NCI-H1436 (cell line): ENCODE data around the gene RAB40C.
A peak's percentile ranks its signal among the peaks of the same experiment; 100 is the strongest.

Experiments
- DNase-seq: peaks from one replicate; lab custom pipeline; 2025; lab: John Stamatoyannopoulos, UW

Gene RAB40C

DNA sequence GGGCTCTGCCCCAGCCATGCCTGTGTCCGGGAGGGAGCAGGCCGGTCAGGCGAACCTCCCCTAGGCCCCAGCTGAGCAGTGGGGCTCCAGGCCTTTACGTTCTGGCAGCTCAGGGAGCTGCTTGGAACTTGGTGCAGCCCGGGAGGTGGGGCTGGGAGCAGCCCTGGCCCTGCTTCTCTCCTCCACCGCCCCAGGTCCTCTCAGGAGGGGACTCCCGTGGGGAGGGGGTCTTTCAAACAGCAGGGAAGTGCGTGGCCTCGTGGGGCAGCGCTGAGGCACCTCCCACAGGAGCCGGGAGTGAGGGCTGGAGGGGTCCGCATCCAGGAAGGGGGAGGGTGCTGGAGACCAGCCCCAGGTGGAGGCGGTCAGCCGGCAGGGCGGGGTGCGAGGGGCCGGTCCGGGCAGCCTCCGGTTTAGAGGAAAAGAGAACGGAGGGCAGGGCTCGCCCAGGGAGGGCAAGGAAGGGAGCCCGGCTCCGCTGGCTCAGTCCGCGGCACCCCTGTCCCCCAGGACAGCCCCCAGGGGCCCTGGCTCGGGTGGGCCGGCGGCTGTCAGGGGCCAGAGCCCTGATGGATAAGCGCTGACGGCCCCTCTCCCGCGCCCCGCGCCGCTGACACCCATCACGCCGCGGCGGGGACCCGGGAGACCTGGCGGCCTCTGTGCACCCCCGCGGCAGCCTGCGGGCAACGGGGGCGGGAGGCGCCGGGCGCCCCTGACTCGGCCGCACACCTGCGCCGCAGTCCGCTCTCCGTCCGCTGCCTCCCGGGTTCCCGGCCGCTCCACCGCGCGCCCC is 30.3 kb upstream of the RAB40C start:
- DNase-seq: no peak

DNA sequence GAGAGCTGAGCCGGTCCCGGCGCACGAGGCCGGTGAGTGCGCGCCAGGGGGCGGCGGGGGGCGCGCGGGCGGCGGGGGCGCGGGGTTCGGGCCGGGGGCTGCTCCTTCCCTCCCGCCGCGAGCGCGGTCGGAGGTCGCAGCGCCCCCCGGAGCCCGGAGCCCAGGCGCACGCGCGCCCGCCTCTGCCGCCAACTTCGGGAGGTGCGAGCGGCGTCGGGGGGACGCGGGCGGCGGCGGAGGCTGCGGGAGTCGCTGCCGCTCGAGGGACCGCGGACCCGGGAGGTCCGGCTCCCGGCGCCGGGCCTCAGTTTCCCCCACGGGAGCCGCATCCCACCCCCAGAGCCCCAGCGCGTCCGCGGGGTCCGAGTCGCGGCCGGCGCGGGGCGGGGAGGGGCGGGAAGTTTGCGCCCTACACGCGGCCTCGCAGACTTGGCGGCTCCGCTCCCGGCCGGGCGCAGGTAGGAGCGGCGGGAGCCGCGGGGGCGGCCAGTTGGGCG is 29.6 kb upstream of the RAB40C start, which contains the start of gene PRR35:
Gene PRR35, plus strand, starts transcription at position 191 of the 497 bp plus-strand sequence. CDS start 2,901 bp downstream, outside the sequence.
- no peak for DNase-seq

DNA sequence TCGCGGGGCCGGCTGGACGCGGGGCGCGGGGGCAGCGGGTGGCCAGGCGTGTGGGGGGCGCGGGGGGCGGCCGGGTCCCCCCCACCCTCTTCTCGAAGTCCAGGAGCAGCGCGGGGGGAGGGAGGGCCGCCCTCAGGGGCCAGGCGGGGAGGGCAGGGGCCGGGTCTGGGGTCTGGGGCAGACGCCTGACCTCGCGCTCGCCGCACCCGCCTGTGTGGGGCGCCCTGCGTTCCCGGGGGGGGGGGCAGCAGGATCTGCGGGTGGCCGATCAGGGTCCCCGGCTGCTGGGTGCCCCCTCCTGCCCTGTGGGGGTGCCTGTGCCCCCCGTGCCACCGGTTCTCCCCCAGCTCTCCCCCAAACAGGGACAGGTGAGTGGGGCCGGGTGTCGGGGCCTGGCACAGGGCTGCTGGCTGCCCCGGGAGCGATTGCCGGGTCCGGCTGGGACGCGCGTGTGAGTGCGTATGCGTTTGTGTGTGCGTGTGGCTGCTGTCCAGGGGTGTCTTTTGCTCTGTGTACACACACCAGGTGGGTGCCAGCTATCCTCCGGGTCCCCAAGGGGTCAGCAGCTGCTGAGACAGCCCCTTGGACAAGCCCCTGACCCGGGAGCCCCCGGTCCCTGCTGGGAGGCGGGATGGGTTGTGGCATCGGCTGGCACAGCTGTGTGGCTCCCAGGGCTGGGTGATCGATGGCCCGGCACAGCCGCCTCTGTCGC is 29.0 kb upstream of the RAB40C start:
- DNase-seq: no peak

DNA sequence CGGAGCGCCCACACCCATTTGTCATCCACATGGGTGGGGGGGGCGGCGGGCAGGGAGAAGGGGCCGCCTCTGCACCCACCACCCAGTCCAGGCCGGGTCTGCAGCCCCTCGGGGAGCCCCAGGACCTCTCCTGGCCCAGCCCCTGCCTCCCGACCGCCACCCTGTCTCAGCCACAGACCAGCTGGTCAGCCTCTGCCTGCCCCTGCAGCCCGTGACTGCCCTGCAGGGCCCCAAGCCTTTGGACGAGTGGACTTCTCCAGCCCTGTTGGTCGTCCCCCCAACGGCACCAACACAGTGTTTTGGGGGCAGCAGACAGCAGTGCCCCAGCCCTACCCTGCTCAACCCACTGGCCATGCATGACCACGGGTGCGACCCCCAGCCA is 28.5 kb upstream of the RAB40C start:
- DNase-seq: no peak

DNA sequence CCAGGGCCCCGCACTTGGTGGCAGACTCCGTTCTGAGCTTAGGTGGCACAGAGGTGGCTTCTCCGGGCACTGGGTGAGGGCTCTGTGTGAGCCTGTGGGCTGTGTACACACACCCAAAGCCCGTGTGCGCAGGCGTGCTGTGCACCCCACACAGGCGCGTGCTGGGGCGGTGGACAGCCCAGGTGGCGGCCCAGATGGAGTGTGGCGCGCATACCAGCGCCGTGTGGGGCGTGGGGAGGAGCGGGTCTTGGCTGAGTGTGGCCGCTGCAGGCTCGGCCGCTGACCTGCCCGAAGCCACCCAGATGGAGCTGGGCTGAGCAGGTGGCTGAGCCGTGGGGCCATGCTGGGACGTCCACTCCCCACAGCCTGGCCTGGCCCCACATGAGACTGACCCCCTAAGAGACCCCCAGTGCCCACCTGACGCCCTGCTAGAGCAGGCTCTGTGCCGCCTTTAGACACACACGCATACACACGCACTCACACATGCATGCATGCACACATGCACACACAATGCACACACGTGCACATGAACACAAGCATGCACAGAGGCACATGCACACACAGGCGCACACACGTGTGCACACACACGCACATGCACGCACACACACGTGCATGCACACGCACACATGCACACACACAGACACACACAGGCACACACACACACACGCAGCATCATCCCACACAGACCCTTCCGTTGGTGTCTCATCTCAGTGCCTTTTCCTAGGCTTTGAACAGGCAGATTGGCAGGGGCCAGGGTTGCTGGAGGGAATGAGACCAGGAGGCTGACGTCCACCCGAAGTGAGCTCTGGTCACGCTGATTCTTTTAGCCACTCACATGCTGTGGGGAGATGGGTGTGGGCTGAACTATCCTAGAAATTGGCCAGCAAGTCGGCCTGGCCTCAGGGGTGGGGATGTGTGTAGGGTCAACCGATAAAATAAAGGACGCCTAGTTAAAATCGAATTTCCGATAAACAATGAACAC is 27.6 kb upstream of the RAB40C start:
- DNase-seq: no peak

DNA sequence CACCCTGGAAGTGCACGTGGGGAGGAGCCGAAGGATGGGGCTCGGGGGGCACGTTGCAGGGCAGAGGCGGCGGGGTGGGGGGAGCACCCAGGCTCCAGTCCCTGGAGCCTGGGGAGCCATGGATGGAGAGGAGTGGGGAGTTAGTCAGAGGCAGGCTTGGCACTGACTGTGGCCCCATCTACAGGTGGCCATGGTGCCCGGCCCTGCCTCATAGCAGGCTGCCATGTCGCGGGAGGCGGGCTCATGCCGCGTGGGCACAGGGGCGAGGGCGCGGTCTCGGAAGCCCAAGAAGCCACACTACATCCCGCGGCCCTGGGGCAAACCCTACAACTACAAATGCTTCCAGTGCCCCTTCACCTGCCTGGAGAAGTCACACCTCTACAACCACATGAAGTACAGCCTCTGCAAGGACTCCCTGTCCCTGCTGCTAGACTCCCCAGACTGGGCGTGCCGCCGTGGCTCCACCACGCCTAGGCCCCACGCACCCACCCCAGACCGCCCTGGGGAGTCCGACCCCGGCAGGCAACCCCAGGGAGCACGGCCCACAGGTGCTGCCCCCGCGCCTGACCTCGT is 26.7 kb upstream of the RAB40C start:
- no peak for DNase-seq

DNA sequence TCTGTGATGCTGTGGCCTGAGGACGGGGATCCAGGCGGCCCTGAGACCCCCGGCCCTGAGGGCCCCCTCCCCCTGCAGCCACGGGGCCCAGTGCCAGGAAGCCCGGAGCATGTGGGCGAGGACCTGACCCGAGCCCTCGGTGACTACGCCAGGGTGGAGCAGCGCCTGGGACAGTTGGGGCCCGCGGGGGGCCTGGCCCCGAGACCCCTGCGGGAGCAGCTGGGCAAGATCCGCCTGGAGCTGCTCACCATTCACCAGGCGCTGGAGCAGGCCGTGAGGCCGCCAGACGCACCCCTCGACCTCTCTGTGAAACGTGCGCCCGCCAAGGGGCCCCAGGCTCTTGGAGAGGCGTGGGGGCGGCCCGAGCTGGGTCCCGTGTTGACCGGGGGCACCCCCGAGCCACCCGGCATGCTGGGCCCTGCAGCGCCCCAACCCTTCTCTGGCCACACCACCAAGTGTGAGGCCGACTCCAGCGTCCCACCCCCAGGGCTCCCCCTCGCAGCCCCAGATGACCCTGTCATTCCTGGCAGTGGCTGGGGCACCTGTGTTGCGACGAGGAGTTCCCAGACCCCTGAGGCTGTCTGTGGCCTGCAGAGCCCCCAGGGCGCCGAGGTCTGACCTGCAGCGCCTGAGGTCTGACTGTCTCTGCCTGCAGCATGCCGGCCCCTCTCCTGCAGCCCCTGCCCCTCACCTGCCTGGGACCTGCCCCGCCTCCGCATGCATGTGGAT is 25.0 kb upstream of the RAB40C start:
- no peak for DNase-seq

DNA sequence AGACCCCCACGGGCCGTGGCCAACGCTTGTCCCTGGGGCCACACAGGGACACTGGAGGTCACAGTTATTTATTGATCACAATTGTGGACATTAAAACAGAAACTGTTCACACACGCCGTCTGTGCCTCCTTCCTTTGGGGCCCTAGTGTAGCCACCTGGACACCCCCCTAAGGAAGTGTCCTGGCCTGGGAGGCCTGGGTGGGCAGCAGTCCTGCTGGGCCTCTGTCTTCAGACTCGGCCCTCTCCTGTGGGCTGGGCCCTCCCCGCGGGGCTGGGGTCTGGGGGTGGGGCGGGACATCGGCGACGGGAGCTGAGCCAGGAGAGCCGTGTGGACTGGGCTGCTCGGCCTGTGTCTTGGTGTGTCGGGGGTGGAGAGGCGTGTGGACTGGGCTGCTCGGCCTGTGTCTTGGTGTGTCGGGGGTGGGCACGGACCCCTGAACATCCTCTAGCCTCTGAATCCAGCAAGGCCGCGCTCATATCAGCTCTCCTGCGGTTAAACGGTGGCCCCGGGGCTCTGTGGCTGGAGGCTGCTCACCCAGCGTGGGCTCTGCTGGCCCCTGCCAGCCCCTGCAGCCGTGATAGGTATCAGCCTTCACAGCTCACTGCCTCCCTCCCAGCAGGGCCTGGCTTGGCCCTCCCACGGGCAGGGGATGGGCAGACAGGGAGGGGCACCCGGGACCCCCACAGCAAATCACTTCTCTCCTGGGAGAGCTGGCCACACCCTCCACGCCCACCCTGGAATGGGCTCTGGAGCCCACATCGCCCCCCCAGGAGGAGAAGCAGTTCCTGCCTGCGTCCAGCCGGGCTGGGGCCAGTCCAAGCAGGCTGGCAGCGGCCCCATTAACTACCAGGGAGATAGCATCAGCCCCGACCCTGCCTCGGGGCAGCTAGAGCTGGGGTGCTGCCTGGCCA is 24.2 kb upstream of the RAB40C start:
- no peak for DNase-seq

DNA sequence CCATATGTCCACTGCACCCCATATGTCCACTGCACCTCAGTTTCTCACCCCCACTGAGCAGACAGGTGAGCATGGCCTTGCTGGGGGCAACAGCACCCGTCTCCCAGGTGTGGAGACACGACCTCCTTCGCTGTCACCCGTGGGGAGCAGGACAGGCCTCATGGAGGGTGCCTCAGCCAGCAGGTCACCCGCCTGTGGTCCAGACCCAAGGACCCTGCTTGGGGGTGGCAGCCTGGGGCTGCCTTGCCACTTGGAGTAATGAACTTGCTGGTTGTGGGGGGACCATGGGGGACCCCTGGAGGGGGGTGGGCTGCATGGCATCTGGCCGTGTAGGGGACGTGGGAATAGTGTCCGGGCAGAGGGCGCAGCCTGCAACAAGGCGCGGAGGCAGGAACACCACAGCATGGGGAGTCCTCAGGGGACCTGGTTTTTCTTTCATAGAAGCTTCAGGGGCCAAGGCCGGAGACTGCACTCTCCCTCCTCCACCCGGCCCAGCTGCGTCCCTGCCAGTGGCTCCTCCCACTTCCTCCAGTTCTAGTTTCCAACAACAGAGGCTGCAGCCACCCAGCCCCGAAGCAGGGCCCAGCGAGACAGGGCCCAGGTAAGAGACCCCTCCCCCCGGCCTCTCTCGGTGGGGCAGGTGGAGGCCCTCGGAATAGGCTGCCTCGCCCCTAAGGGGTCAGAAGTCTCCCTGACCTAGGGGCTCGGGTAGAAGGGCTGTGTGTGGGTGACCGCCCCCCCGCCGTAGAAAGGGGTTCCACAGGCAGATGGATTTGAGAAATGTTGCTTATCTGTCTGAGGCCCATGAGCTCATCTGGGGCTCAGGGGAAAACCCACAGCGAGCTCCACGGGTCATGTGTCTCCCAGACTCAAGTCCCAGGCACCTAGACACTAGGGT is 23.1 kb upstream of the RAB40C start, which contains the start of gene NHLRC4:
Gene NHLRC4, plus strand, starts transcription at position 531 of the 898 bp plus-strand sequence. CDS start 1,043 bp downstream, outside the sequence.
- DNase-seq: peak; percentile 15

DNA sequence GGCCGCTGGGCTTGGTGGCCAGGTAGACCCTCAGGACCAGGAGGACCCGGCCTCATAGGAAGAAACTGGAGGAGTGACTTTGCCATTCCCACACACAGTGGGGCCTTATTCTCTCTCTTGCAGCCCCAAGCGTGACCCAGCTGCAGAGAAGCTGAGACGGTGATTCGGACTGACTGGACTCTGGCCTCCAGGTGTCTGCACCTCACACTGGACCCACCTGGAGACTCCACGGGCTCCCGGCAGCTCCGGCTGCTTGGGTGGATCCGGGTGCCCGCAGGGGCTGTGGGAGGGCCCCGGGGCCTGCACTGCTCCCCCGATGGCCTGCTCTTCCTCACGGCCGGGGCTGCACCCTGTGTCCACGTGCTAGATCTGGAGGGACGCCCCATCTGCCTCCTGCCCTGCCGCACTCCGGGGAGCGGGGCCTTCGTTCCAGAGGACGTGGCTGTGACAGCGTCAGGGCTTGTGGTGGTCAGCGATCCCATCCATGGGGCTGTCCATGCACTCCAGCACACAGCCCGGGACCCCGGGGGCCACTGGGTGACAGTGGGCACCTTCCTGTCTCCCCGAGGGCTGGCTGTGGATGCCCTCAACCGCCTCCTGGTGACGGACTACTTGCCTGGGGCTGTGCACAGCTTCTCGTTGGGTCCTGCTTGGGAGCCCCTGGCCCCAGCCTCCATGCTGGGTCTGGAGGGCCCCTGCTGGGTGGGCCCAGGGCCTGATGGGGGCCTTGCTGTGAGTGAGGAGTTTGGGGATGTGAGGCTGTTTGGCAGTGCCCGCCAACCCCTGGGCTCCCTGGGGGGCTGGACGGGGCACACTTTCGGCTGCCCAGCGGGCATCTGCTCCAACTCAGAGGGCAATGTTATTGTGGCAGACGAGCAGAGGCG is 22.3 kb upstream of the RAB40C start:
- no peak for DNase-seq

DNA sequence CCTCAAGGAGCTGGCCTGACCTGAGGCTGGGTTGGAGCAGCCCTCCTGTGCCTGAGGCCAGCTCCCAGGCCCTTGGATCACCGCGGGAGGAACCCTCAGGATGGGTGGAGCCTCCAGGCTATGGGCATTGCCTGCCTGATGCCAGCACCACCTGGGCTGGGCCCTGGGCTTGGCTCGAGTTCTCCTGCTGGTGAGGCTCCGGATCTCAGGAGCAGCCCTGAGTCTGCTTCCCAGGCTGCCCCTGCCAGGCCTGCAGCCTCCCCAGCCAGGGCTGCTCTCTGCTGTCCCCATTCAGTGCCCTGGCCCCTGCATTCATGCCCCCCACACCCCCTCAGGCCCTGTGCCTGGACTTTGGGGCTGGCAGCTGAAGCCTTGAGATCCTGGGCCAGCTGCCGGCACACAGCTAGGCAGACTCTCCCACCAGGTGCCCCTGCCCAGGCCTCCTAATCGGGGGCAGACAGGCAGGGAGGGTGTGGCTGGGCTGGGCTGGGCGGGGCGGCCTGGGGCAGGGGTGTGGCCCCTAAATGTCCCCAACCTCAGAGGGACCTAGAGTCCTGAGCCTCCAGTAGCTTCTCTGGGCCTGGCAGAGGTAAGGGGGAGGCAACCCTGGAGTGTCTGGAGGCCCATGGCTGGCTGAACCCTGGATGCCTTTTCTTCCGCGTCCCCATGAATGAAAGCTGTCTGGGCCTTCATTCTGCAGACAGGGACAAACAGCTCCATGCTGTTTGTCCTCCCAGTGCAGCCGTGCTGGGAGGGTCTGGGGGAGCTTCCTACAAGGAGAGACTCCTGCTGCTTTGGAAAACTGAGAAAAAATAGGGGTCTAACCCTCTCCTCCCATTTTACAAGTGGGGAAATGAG is 21.2 kb upstream of the RAB40C start:
- DNase-seq: no peak

DNA sequence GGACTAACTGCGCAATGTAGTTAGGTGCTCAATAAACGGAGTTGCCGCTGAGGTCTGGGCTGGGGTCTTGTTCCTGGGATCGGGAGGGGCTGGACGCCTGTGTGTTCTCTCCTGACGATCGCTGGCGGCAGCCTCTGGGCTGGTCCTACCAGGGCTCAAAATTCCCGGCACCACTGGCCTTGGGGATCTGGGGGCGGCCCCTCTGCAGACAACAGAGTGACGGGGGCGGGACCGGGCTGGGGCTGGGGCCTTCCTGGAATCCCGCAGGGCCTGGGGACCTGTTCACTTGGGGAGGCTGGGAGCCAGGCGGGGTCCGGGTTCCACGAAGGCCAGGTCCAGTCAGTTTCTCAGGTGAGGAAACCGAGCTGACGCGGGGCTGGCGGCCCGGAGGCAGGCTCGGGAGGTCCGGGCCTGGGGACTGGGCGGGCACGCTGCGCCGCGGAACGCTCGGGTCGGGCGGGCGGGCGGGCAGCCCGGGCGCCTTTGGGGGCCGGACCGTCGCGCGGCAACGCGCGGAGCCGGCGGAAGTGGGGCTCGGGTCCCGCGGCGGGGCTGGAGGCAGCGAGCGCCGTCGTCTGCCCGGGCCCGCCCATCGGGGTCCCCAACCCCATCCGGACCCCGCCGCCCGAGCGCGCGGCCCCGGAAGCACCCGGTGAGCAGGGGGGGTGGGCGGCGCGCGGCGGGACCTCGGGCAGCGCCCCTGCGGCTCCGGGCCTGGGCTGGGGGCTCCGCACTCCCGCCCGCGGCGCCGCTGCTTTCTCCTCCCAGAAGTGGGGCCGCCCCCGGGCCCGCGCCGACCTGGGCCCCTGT is 20.2 kb upstream of the RAB40C start, which contains the start of gene PIGQ:
Gene PIGQ, plus strand, starts transcription at position 524 of the 810 bp plus-strand sequence. CDS start 4,107 bp downstream, outside the sequence.
- DNase-seq: peak; percentile 22

DNA sequence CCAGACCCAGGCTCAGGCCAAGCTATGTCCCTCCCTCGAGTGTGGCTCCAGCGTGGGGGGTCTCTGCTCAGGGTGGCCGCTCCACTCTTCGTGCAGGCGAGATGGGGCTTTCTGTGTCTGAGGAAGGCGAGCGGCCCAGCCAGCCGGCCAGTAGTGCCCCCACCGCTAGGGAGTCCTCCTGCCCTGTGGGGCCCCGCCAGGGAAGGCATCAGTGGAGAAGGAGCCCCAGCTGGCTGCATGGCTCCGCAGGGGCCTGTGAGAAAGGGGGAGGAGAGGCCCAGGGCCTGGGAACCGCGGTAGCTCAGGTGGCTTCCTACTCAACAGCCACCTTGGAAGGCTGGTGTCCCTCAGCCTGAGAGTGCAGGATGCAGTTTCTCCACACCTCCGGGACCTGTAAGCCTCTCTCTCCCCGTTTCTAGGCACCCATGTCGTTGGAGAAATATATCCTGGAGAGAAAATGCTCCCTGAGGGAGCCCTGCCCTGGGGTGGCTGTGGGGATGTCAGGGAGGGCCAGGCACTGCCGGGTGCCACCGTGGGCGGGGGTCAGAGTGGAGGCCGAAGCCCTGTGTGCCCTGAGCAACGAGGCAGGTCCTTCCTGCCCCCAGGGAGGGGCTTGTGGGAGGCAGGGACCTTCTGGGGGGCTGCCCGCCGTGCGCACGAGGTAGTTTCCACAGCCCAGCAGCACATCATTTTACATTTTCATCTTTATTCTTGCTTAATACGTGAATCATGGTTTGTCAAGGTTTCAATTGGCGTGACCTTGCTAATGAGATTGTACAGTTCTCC is 16.8 kb upstream of the RAB40C start:
- DNase-seq: no peak

DNA sequence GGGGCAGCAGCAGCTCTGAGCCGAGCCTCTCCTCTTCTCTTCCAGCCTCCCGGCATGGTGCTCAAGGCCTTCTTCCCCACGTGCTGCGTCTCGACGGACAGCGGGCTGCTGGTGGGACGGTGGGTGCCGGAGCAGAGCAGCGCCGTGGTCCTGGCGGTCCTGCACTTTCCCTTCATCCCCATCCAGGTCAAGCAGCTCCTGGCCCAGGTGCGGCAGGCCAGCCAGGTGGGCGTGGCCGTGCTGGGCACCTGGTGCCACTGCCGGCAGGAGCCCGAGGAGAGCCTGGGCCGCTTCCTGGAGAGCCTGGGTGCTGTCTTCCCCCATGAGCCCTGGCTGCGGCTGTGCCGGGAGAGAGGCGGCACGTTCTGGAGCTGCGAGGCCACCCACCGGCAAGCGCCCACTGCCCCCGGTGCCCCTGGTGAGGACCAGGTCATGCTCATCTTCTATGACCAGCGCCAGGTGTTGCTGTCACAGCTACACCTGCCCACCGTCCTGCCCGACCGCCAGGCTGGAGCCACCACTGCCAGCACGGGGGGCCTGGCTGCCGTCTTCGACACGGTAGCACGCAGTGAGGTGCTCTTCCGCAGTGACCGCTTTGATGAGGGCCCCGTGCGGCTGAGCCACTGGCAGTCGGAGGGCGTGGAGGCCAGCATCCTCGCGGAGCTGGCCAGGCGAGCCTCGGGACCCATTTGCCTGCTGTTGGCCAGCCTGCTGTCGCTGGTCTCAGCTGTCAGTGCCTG is 15.7 kb upstream of the RAB40C start:
- no peak for DNase-seq
